SK-N-MC (cell line): Measurements from ENCODE around the gene RGPD3.
"Not testable (repeated sequence)": the region's sequence is repeated elsewhere in the genome, so short reads cannot be mapped to it uniquely, and the experiment has no call there.

Experiments
- EZH2 ChIP-seq: fragments of 200-600 bp; sonication (generic); IDR thresholded peaks from one replicate; pipeline ENCODE4 v1.6.1; 2017; ENCODE audit warnings: antibody characterized with exemption
- FOXP2 ChIP-seq: optimal IDR thresholded peaks from 2 replicates; pipeline ENCODE3; 2011; ENCODE audit warnings: mild to moderate bottlenecking, moderate library complexity; ENCODE audit not compliant: insufficient read depth; ENCODE audit errors: extremely low read length, control extremely low read depth
- POLR2AphosphoS5 ChIP-seq: IDR thresholded peaks from 2 replicates; pipeline ENCODE4 v1.6.1; 2012; ENCODE audit warnings: mild to moderate bottlenecking, low read depth, low read length, borderline replicate concordance

- TF ChIP-seq FOXP2, EZH2, POLR2AphosphoS5: not testable (repeated sequence)
Observed at GRCh38 chr2:106489701-106490100, 21.5 kb upstream of the RGPD3 start.
